Measurements from ENCODE around the gene KCNJ1.

GRCh38 chr11:128819198-128819597, 47.9 kb downstream of the KCNJ1 start:
- TF ChIP-seq POLR2AphosphoS5 (IDR thresholded peaks at IDR 0.05; ENCODE audit: low read length) (no peak), POU2F2 (IDR thresholded peaks at IDR 0.05; ENCODE audit: borderline replicate concordance, low read depth, low read length) (no peak), POLR2A (IDR thresholded peaks at IDR 0.05; ENCODE audit: low read depth, low read length) (no peak), NFYA (IDR thresholded peaks at IDR 0.05; ENCODE audit: borderline replicate concordance, low read depth, low read length) (no peak)

Measured in GM12878 (cell line).